Neural cell (in vitro differentiated cells): ENCODE results near the gene STRN.
"Not testable (repeated sequence)": the region's sequence is repeated elsewhere in the genome, so short reads cannot be mapped to it uniquely, and the experiment has no call there.

Experiments used
- EP300 ChIP-seq: fragments of 450-650 bp; conservative IDR thresholded peaks from 2 replicates; pipeline ENCODE4 v1.6.1; 2014; ENCODE audit warnings: antibody characterized with exemption, mild to moderate bottlenecking, moderate library complexity; ENCODE audit not compliant: poor library complexity, severe bottlenecking
- EZH2 ChIP-seq: fragments of 200-600, 300-800 bp; shearing (Covaris generic), sonication (generic); IDR thresholded peaks from 2 replicates; pipeline ENCODE4 v1.6.1; 2014; ENCODE audit warnings: antibody characterized with exemption, low read length, borderline replicate concordance, mild to moderate bottlenecking; ENCODE audit not compliant: insufficient read depth, poor library complexity, severe bottlenecking
- POLR2AphosphoS5 ChIP-seq: IDR thresholded peaks from 2 replicates; pipeline ENCODE4 v1.6.1; 2012
- RAD21 ChIP-seq: fragments of 450-650 bp; conservative IDR thresholded peaks from 2 replicates; pipeline ENCODE4 v1.6.1; 2014; ENCODE audit warnings: antibody characterized with exemption, mild to moderate bottlenecking, moderate library complexity
- SMC3 ChIP-seq: fragments of 450-650 bp; conservative IDR thresholded peaks from 2 replicates; pipeline ENCODE4 v1.6.1; 2014; ENCODE audit warnings: antibody characterized with exemption, mild to moderate bottlenecking, moderate library complexity; ENCODE audit not compliant: poor library complexity
- TAF1 ChIP-seq: IDR thresholded peaks from 2 replicates; pipeline ENCODE4 v1.6.1; 2012; ENCODE audit warnings: low read depth
- TF ChIP-seq, protein P1 (sequence below): fragments of 450-650 bp; IDR thresholded peaks from 2 replicates; pipeline ENCODE4 v1.5.1; 2014; ENCODE audit warnings: antibody characterized with exemption, mild to moderate bottlenecking, moderate library complexity; ENCODE audit not compliant: poor library complexity, severe bottlenecking

DNA sequence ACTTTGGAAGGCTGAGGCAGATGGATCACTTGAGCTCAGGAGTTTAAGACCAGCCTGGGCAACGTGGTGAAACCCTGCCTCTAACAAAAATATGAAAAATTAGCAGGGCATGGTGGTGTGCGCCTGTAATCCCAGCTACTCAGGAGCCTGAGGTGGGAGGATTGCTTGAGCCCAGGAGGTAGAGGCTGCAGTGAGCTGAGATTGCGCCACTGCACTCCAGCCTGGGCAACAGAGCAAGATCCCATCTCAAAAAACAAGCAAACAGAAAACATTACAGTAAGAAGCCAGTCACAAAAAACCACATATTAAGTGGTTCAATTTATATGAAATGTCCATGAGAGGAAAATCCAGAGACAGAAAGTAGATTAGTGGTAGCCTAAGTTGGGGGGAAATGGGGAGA lies 12.7 kb upstream of the STRN start:
- not testable (repeated sequence) for TF ChIP-seq SMC3, EZH2, EP300, RAD21, TAF1, POLR2AphosphoS5
- TF ChIP-seq, protein P1, sequence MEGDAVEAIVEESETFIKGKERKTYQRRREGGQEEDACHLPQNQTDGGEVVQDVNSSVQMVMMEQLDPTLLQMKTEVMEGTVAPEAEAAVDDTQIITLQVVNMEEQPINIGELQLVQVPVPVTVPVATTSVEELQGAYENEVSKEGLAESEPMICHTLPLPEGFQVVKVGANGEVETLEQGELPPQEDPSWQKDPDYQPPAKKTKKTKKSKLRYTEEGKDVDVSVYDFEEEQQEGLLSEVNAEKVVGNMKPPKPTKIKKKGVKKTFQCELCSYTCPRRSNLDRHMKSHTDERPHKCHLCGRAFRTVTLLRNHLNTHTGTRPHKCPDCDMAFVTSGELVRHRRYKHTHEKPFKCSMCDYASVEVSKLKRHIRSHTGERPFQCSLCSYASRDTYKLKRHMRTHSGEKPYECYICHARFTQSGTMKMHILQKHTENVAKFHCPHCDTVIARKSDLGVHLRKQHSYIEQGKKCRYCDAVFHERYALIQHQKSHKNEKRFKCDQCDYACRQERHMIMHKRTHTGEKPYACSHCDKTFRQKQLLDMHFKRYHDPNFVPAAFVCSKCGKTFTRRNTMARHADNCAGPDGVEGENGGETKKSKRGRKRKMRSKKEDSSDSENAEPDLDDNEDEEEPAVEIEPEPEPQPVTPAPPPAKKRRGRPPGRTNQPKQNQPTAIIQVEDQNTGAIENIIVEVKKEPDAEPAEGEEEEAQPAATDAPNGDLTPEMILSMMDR = not testable (repeated sequence)
